Measurements from ENCODE around the gene SLC25A5. TPM values are rescaled to one million over a fixed set of nuclear protein-coding genes. Genes with fewer than 3 reads are reported as not detected.
"Not testable (repeated sequence)": the region's sequence is repeated elsewhere in the genome, so short reads cannot be mapped to it uniquely, and the experiment has no call there.

Gene SLC25A5
- total and polyA plus RNA-seq, 11 donors = 48.7 to 590 (median 176) TPM

DNA sequence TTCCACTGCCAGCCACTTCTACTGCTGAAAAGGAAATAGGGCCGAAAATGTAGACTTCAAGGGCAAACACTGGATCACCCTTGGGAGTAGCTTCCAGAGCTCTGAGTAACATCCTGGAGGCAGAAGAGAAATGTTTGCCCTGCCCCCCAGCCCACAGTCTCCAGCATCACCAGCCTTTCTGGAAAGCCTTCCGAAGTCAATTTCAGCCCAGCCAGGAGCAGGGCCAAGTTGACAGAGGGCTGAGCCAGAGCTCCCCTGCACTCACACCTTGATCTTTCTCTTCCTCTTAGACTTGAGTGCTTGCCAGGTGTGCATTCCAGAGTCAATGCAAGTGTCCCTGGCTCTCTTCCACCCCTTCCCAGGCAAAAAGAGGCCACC lies 35.2 kb downstream of the SLC25A5 start:
- Histone ChIP-seq H3K27ac (no peak overlapping the region), H3K36me3 (no peaks in the 10 kb centered on the region), H3K9me3 (no peaks in the 10 kb centered on the region), H3K4me1 (peaks cover 0 to 8% (median 0%) of the 10 kb centered on the region in 12 donors), H3K4me3 (no peak overlapping the region), H3K27me3 (no peaks in the 10 kb centered on the region)
- WGBS, 4 donors = 20 to 50% (median 31%) methylated on average over 2 of the region's 2 CpGs
- DNase-seq (peak in 1 of 5 donors; percentile 38), ATAC-seq (peak in 2 of 4 donors; percentile 43 to 44)
- intact Hi-C loops (cut with DNase I) = no loop called here
- TF ChIP-seq, protein P1, sequence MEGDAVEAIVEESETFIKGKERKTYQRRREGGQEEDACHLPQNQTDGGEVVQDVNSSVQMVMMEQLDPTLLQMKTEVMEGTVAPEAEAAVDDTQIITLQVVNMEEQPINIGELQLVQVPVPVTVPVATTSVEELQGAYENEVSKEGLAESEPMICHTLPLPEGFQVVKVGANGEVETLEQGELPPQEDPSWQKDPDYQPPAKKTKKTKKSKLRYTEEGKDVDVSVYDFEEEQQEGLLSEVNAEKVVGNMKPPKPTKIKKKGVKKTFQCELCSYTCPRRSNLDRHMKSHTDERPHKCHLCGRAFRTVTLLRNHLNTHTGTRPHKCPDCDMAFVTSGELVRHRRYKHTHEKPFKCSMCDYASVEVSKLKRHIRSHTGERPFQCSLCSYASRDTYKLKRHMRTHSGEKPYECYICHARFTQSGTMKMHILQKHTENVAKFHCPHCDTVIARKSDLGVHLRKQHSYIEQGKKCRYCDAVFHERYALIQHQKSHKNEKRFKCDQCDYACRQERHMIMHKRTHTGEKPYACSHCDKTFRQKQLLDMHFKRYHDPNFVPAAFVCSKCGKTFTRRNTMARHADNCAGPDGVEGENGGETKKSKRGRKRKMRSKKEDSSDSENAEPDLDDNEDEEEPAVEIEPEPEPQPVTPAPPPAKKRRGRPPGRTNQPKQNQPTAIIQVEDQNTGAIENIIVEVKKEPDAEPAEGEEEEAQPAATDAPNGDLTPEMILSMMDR (IDR thresholded peaks at IDR 0.05) = no peak
- TF ChIP-seq POLR2A (IDR thresholded peaks at IDR 0.05) = no peak

DNA sequence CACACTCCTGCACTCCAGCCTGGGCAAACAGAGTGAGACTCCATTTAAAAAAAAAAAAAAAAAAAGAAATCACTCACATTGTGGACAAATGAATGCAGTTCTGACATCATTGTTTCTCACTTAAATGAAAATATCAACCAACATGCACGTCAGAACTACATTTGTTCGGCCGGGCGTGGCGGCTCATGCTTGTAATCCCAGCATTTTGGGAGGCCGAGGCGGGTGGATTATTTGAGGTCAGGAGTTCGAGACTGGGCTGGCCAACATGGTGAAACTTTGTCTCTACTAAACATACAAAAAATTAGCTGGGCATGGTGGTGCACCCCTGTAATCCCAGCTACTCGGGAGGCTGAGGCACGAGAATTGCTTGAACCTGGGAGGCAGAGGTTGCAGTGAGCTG lies 36.9 kb downstream of the SLC25A5 start:
- H3K4me1 ChIP-seq; H3K27me3 ChIP-seq; intact Hi-C loops (cut with DNase I); H3K27ac ChIP-seq; H3K36me3 ChIP-seq; H3K9me3 ChIP-seq; H3K4me3 ChIP-seq; ATAC-seq; DNase-seq: not testable (repeated sequence)
- WGBS, 4 donors = 87 to 96% (median 91%) methylated on average over 9 to 10 of the region's 10 CpGs

DNA sequence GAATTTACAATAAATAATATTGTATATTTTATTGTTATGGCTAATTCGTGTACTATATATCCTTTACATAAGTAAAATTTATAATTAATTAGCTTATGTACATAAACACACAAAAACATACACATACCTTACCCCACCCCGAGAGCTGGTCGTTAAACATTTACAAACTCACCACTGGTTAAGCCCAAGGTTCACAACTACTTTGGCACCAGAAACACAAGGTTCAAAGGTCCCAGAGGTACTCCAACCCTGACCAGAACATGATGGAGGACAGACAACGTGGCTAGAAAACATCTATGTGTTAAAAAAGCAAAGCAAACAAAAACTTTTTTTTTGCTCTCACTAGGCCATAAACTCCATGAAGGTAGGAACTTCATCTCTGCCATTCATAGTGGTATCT lies 37.7 kb downstream of the SLC25A5 start:
- Histone ChIP-seq H3K4me3 (no peak overlapping the region), H3K4me1 (peaks cover 0 to 8% (median 0%) of the 10 kb centered on the region in 12 donors), H3K36me3 (no peaks in the 10 kb centered on the region), H3K27me3 (no peaks in the 10 kb centered on the region), H3K9me3 (no peaks in the 10 kb centered on the region), H3K27ac (no peak overlapping the region)
- intact Hi-C loops (cut with DNase I) = no loop called here
- no peak for ATAC-seq
- DNase-seq = no peak
- no peak for TF ChIP-seq POLR2A (IDR thresholded peaks at IDR 0.05)
- TF ChIP-seq, protein P1 (IDR thresholded peaks at IDR 0.05) = no peak
- 72 to 94% (median 84%) methylated on average over 4 of the region's 4 CpGs for WGBS, 4 donors

DNA sequence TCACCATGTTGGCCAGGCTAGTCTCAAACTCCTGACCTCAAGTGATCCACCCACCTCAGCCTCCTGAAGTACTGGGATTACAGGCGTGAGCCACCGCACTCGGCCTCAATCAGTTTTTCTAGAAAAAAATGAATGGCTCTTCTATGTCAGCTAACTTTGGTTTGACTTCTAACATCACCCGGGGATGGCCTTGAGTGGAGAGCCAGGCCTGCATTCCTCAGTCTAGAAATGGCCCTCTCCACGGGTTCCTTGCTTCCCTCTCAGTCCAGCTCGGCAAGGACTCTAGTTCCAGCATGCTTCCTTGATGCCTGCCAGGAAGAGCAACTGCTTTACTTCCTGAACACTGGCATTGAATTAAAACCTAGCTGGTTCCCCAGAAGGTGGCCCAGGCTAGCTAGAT lies 39.0 kb downstream of the SLC25A5 start:
- no peak overlapping the region for H3K27ac ChIP-seq
- no peaks in the 10 kb centered on the region for H3K36me3 ChIP-seq
- no peaks in the 10 kb centered on the region for H3K9me3 ChIP-seq
- TF ChIP-seq, protein P1 (IDR thresholded peaks at IDR 0.05) = no peak
- no peak for TF ChIP-seq POLR2A (IDR thresholded peaks at IDR 0.05)
- 77 to 86% (median 81%) methylated on average over 5 to 6 of the region's 6 CpGs for WGBS, 4 donors
- peaks cover 0 to 9% (median 0%) of the 10 kb centered on the region in 12 donors for H3K4me1 ChIP-seq
- DNase-seq (no peak), ATAC-seq (no peak)
- H3K4me3 ChIP-seq = no peak overlapping the region
- intact Hi-C loops (cut with DNase I) = no loop called here
- H3K27me3 ChIP-seq = no peaks in the 10 kb centered on the region

Data from heart left ventricle (tissue), 16 donors.